Caco-2 (cell line): Measurements from ENCODE around the gene NHLRC4. TPM values are rescaled to one million over a fixed set of nuclear protein-coding genes. Genes with fewer than 3 reads are reported as not detected.

Source experiments
- BruUV-seq: library from RNA; stranded (reverse); fragments of 400-500 nt; replicated peaks from 2 replicates; lab custom pipeline; 2021; lab: Mats Ljungman, UMichigan
- CTCF ChIA-PET: fragments of 300-600 bp; sonication (Branson Sonifier 250); formaldehyde crosslinking; loops from one replicate; lab custom pipeline; 2022; ENCODE audit warnings: antibody characterized with exemption; lab: Charles Lee
- POLR2A ChIA-PET: fragments of 300-600 bp; sonication (Branson Sonifier 250); formaldehyde crosslinking; loops from one replicate; lab custom pipeline; 2022; ENCODE audit warnings: antibody characterized with exemption; lab: Charles Lee
- DNase-seq, 2 experiments: peaks; one replicate each; pipeline versions ENCODE4 v3.0.0 to v3.0.0-alpha.2; 2020 to 2022
- H3K27me3 ChIP-seq: replicated peaks from 2 replicates; pipeline ENCODE4 v1.6.0; 2011; ENCODE audit warnings: low read length; ENCODE audit not compliant: control insufficient read depth, insufficient read depth
- H3K36me3 ChIP-seq: 2 replicates; pipeline ENCODE4 v1.5.1; 2011; ENCODE audit warnings: low read length; ENCODE audit not compliant: control insufficient read depth, insufficient read depth
- H3K4me1 ChIP-seq: fragments of 250-450 bp; sonication (Bioruptor Pico); 2 replicates; pipeline ENCODE4 v1.5.1; 2020; ENCODE audit warnings: mild to moderate bottlenecking
- H3K4me3 ChIP-seq: 2 replicates; pipeline ENCODE4 v1.5.1; 2011; ENCODE audit warnings: low read depth, mild to moderate bottlenecking, control low read depth, low read length
- H3K9me3 ChIP-seq: fragments of 250-450 bp; sonication (Bioruptor Pico); 2 replicates; pipeline ENCODE4 v1.5.1; 2020; ENCODE audit warnings: mild to moderate bottlenecking, moderate library complexity
- H3K27ac Mint-ChIP-seq: one replicate; pipeline ENCODE4 v1.8.0; 2022; ENCODE audit warnings: mixed read lengths; ENCODE audit not compliant: unreplicated experiment
- H3K27me3 Mint-ChIP-seq: one replicate; pipeline ENCODE4 v1.8.0; 2022; ENCODE audit warnings: mixed read lengths; ENCODE audit not compliant: insufficient read depth, unreplicated experiment
- H3K36me3 Mint-ChIP-seq: one replicate; pipeline ENCODE4 v1.8.0; 2022; ENCODE audit warnings: mild to moderate bottlenecking, mixed read lengths; ENCODE audit not compliant: insufficient read depth, unreplicated experiment
- H3K4me1 Mint-ChIP-seq: one replicate; pipeline ENCODE4 v1.8.0; 2022; ENCODE audit warnings: low read depth, mixed read lengths; ENCODE audit not compliant: unreplicated experiment
- H3K4me3 Mint-ChIP-seq: one replicate; pipeline ENCODE4 v1.8.0; 2022; ENCODE audit warnings: mild to moderate bottlenecking, moderate library complexity, mixed read lengths; ENCODE audit not compliant: unreplicated experiment
- H3K9me3 Mint-ChIP-seq: one replicate; pipeline ENCODE4 v1.8.0; 2022; ENCODE audit warnings: mixed read lengths; ENCODE audit not compliant: unreplicated experiment
- intact Hi-C: fragments of 100-400 bp; cut with micrococcal nuclease; formaldehyde crosslinking; loops from one replicate; pipeline ENCODE4 v1.10.0; 2022; ENCODE audit not compliant: unreplicated experiment
- total RNA-seq: library from RNA; stranded (reverse); gene quantifications from 2 replicates; pipeline ENCODE4 v1.2.3, GENCODE V29; 2022
- TF ChIP-seq, protein P1 (sequence below), 2 experiments: fragments of 200-600 bp in 1 of 2; IDR thresholded peaks; 1 replicate in 1 of 2; 2 replicates in 1 of 2; pipeline versions ENCODE4 v1.5.1 to v1.8.0; 2011 to 2022; ENCODE audit warnings: antibody characterized with exemption in 1 of 2, control low read depth in 1 of 2, inconsistent platforms in 1 of 2, low read depth in 1 of 2, low read length in 1 of 2, mild to moderate bottlenecking in 1 of 2, moderate library complexity in 1 of 2; ENCODE audit not compliant: insufficient read depth in 1 of 2, severe bottlenecking in 1 of 2, unreplicated experiment in 1 of 2

NHLRC4 gene
- total RNA-seq, 1 experiment from 2014 or later: not detected

DNA sequence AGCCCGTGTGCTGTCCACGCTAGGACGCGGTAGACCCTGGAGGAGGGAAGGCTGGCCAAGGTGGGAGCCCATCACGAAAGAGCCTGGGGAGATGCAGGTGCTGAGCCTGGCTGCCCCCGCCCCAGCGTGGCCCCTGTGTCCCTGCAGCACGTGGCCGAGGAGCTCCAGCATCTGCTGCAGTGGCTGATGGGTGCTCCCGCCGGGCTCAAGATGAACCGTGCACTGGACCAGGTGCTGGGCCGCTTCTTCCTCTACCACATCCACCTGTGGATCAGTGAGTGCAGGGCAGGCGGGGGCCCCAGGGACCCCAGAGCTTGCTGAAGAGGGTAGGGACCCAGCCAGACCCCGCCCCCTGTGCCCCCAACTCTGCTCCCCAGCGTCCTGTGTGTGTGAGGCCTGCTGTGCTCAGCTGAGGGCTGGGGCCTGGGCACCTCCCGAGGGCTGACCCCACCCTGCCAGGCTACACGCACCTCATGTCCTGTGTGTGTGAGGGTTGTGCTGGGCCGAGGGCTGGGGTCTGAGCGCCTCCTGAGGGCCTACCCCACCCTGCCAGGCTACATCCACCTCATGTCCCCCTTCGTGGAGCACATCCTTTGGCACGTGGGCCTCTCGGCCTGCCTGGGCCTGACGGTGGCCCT is 11.5 kb downstream of the NHLRC4 start:
- H3K4me1 Mint-ChIP-seq: no peaks in the 10 kb centered on the region

DNA sequence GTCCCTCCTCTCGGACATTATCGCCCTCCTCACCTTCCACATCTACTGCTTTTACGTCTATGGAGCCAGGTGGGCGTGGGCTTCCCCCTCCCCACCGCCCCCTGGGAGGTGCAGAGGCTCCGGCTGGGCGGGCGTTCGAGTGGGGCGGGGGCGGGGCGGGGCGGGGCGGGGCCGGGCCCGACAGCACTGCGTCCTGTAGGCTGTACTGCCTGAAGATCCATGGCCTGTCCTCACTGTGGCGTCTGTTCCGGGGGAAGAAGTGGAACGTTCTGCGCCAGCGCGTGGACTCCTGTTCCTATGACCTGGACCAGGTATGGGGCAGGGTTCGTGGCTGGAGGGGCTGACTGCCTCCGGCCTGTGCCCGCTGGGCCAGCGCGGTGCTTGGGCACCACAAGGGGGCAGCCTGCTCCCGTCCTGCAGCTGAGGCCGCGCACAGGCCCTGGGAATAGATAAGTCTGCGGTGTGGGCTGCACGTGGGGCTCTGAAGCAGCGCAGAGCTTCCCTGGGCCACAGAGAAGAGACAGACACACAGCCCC is 12.1 kb downstream of the NHLRC4 start:
- TF ChIP-seq, protein P1, sequence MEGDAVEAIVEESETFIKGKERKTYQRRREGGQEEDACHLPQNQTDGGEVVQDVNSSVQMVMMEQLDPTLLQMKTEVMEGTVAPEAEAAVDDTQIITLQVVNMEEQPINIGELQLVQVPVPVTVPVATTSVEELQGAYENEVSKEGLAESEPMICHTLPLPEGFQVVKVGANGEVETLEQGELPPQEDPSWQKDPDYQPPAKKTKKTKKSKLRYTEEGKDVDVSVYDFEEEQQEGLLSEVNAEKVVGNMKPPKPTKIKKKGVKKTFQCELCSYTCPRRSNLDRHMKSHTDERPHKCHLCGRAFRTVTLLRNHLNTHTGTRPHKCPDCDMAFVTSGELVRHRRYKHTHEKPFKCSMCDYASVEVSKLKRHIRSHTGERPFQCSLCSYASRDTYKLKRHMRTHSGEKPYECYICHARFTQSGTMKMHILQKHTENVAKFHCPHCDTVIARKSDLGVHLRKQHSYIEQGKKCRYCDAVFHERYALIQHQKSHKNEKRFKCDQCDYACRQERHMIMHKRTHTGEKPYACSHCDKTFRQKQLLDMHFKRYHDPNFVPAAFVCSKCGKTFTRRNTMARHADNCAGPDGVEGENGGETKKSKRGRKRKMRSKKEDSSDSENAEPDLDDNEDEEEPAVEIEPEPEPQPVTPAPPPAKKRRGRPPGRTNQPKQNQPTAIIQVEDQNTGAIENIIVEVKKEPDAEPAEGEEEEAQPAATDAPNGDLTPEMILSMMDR (IDR thresholded peaks at IDR 0.05; ENCODE audit: insufficient read depth in 1 of 2, low read depth in 1 of 2, low read length in 1 of 2, severe bottlenecking in 1 of 2, unreplicated experiment in 1 of 2): peak; percentile 43 to 46
- H3K27me3 Mint-ChIP-seq: no peaks in the 10 kb centered on the region
- H3K4me3 Mint-ChIP-seq: no peak overlapping the region
- H3K36me3 Mint-ChIP-seq: peaks cover 6% of the 10 kb centered on the region
- no peaks in the 10 kb centered on the region for H3K4me1 Mint-ChIP-seq
- H3K9me3 Mint-ChIP-seq: no peaks in the 10 kb centered on the region
- H3K27me3 ChIP-seq: no peaks in the 10 kb centered on the region
- H3K36me3 ChIP-seq: no peaks in the 10 kb centered on the region; the same call in 1 of the 2 replicates
- ChIA-PET CTCF (no interaction called here), POLR2A (no interaction called here)
- no peaks in the 10 kb centered on the region for H3K4me1 ChIP-seq
- BruUV-seq: no TSS peak
- no peaks in the 10 kb centered on the region for H3K9me3 ChIP-seq
- no peak overlapping the region for H3K27ac Mint-ChIP-seq
- peak in 1 of 2 experiments; percentile 49 for DNase-seq
- intact Hi-C loops: no loop called here
- H3K4me3 ChIP-seq: no peak overlapping the region

More for the DNA sequence above, 11.5 kb downstream of the NHLRC4 start:
- no peak overlapping the region for H3K27ac Mint-ChIP-seq
- Histone ChIP-seq H3K4me3 (no peak overlapping the region), H3K4me1 (no peaks in the 10 kb centered on the region), H3K27me3 (no peaks in the 10 kb centered on the region), H3K9me3 (no peaks in the 10 kb centered on the region), H3K36me3 (no peaks in the 10 kb centered on the region; the same call in 1 of the 2 replicates)
- BruUV-seq: no TSS peak
- no peak for DNase-seq
- no peaks in the 10 kb centered on the region for H3K9me3 Mint-ChIP-seq
- H3K36me3 Mint-ChIP-seq: peaks cover 6% of the 10 kb centered on the region
- H3K27me3 Mint-ChIP-seq: no peaks in the 10 kb centered on the region
- ChIA-PET CTCF (no interaction called here), POLR2A (no interaction called here)
- intact Hi-C loops: no loop called here
- TF ChIP-seq, protein P1 (IDR thresholded peaks at IDR 0.05; ENCODE audit: insufficient read depth in 1 of 2, low read depth in 1 of 2, low read length in 1 of 2, severe bottlenecking in 1 of 2, unreplicated experiment in 1 of 2): no peak
- no peak overlapping the region for H3K4me3 Mint-ChIP-seq

DNA sequence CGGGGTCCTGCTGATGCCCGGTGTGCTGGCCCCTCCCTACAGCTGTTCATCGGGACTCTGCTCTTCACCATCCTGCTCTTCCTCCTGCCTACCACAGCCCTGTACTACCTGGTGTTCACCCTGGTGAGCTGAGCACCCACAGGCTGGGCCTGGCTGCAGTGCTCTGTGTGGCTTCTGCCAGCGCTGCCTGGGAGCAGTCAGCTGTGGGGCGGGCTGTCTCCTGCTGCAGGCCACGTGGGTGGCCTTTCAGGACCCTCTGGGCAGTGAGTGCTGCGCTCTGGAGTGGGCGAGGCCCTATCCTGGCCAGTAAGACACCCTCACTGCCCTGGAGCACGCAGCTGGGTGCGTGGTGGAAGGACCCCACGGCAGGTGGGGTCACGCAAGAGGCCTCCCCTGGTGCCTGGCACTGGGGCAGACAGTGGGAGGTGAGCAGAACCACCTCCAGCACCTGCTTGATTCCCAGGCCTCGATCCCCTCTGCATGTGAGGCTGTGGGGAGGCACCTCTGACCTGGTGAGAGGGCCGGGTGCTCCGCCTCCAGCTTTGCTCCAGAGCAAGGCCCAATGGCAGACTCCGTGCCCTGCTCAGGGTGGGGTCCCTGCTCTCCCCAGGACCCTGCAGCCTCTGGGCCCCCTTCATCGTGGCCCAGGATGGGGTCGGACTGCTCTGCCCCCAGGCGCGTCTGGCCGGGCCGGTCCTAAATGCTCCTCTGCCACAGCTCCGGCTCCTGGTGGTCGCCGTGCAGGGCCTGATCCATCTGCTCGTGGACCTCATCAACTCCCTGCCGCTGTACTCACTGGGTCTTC is 13.5 kb downstream of the NHLRC4 start:
- no peaks in the 10 kb centered on the region for H3K27me3 ChIP-seq
- Mint-ChIP-seq H3K27ac (no peak overlapping the region), H3K27me3 (no peaks in the 10 kb centered on the region), H3K4me3 (no peak overlapping the region), H3K36me3 (peaks cover 8% of the 10 kb centered on the region), H3K4me1 (no peaks in the 10 kb centered on the region), H3K9me3 (no peaks in the 10 kb centered on the region)
- intact Hi-C loops: no loop called here
- no TSS peak for BruUV-seq
- ChIA-PET CTCF (no interaction called here), POLR2A (no interaction called here)
- no peaks in the 10 kb centered on the region for H3K4me1 ChIP-seq
- no peak for DNase-seq
- H3K9me3 ChIP-seq: no peaks in the 10 kb centered on the region
- no peak overlapping the region for H3K4me3 ChIP-seq
- H3K36me3 ChIP-seq: no peaks in the 10 kb centered on the region; the same call in 1 of the 2 replicates
- TF ChIP-seq, protein P1 (IDR thresholded peaks at IDR 0.05; ENCODE audit: insufficient read depth in 1 of 2, low read depth in 1 of 2, low read length in 1 of 2, severe bottlenecking in 1 of 2, unreplicated experiment in 1 of 2): no peak
